ENCODE data around the gene SWAP70.
"Not testable (repeated sequence)": the region's sequence is repeated elsewhere in the genome, so short reads cannot be mapped to it uniquely, and the experiment has no call there.

SWAP70 gene

DNA sequence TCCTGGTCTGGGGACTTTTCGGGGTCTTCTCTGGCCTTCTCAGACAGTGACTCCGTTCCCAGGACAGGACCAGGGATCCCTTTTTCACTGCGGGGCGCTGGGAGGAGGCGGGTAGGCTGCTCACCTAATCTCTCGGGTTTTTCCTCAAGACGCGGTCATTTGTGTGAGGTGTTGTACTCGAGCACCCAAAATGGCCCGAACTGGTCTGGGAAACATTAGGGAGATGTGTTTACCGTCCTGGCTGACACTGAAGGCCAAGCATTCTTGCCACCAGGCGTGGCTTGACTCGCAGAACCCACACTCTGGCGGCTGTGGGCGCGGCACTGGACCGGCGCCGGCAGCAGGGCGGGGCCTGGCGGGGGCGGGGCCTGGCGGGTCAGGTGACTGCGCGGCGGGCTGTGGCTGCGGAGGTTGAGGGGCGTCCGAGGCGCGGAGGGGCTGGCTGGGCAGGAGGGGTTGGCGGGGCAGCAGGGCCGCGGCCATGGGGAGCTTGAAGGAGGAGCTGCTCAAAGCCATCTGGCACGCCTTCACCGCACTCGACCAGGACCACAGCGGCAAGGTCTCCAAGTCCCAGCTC is at the start of gene SWAP70:
Gene SWAP70, plus strand, starts transcription at position 379 of the 577 bp plus-strand sequence. Its CDS starts 103 bp downstream, at position 482.
- peak; percentile 79 for DNase-seq

DNA sequence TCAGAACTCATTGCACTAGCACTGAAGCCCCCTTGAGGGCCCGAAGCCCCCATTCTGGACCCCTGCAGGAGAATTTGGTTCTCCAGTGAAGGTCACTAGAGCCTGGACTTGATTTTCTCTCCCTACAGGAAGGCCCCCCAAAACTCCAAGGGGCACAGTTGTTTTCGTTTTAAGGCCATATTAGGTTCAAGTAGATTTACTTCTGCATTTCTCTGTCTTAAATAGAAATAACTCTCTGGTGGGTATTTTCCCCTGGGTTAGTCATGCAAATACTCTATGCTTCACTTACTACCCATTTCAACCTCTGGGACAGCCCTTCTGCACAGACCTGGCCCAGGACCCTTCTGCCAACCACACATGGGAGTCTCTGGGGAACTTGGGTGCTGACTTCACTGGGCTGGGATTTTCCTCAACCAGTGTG is 48.8 kb upstream of the SWAP70 start:
- no peak for DNase-seq

DNA sequence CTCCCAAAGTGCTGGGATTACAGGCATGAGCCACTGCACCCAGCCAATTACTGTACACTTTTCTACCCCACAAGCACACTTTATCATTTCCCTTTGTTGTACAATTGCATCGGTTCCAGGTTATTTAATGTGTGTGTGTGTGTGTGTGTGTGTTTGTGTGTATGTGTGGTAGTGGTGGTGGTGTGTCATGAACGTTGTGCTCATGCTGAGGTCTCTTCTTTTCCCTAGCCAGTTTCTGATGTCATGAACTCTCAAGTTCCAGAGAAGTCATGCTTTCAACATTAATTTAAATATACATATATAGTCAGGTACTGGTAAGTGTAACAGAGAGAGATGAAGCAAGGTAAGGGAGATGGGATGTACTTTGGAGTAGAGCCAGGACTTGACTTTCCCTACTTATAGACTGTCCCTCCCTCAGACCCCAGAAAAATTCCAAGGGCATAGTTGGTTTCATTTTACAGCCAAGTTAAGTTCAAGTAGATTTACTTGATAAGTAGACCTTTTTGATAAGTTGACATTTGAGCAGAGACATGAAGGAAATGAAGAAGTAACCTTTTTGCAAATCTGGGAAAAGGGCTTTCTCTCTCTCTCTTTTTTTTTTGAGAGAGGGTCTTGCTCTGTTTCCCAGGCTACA is 47.7 kb upstream of the SWAP70 start:
- no peak for DNase-seq

DNA sequence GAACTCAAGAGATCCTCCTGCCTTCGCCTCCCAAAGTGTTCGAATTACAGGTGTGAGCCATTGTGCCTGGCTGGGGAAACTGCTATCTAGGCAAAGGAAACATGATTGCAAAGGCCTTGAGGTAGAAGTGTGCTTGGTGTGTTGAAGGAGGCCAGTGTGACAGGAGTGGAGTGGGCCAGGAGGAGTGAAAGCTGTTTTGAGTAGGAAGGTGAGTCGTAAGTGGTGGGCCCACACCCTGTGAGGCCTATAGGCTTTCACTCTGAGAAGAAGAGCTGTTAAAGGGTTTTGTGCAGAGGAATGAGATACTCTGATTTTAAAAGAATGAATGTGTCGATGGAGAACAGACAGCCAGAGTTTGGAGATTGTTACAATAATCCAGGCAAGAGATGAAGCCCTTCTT is 47.0 kb upstream of the SWAP70 start:
- DNase-seq = no peak

DNA sequence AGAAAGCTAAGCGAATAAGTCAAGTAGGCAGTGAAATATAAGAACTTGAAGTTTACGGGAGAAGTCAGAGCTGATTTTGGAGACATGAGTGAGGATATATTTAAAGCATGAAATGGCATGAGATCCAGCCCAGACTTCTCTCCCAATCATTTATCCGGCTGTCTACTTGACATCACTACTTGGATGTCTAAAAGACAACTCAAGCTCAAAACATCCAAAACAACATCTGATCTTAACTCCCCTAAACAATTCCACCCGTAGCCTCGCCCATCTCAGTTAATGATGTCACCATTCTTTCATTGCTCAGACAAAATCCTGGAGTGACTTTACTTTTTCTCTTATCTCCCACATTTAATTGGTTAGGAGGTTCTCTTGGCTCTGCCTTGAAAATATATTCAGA is 45.9 kb upstream of the SWAP70 start:
- DNase-seq = no peak

DNA sequence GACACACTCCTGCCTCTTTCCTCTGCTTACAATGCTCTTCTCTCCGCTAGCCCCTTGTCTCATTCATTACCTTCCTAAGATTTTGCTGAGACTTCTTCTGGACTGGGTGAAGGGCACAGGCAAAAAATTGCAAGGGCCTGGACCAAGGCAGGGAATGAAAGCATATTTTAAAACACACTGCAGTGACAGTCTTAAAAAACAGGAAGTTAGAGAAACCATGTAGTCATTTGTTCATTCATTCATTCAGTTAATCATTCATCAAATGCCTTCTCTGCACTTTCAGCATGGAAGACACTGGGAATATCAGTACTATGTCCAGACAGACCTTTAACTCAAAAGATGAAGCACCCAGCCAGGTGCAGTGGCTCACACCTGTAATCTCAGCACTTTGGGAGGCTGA is 44.9 kb upstream of the SWAP70 start:
- DNase-seq = no peak

DNA sequence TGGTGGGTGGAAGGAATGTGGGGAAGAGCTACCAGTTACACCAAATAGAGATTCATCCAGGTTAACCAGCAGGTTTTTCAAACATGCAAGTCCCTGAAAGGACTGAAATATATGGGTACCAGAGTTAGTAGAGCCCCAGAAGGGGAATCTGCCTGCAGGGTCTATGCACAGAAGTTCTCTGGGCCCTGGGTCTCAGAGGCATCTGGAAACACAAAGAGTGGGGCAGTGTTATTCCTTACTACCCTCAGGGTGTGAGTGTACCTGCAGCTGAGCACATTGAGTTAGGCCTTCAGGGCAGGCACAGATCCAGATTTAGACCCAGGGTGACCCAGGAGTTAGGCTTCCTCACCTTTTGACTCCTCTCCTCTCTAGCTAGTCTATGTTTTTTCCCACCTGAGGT is 43.9 kb upstream of the SWAP70 start:
- no peak for DNase-seq

DNA sequence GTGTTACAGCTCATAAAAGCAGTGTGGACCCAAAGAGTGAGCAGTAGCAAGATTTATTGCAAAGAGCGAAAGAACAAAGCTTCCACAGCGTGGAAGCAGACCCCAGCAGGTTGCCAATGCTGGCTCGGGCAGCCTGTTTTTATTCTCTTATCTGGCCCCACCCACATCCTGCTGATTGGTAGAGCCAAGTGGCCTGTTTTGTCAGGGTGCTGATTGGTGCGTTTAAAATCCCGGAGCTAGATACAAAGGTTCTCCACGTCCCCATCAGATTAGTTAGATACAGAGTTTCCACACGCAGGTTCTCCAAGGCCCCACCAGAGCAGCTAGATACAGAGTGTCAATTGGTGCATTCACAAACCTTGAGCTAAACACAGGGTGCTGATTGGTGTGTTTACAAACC is 41.5 kb upstream of the SWAP70 start:
- not testable (repeated sequence) for DNase-seq

DNA sequence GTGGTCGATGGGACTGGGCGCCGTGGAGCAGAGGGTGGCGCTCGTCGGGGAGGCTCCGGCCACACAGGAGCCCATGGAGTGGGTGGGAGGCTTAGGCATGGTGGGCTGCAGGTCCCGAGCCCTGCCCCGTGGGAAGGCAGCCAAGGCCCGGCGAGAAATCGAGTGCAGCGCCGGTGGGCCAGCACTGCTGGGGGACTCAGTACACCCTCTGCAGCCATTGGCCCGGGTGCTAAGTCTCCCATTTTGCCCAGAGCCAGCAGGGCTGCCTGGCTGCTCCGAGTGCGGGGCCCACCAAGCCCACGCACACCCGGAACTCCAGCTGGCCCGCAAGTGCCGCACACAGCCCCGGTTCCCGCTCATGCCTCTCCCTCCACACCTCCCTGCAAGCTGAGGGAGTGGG is 40.8 kb upstream of the SWAP70 start:
- not testable (repeated sequence) for DNase-seq

DNA sequence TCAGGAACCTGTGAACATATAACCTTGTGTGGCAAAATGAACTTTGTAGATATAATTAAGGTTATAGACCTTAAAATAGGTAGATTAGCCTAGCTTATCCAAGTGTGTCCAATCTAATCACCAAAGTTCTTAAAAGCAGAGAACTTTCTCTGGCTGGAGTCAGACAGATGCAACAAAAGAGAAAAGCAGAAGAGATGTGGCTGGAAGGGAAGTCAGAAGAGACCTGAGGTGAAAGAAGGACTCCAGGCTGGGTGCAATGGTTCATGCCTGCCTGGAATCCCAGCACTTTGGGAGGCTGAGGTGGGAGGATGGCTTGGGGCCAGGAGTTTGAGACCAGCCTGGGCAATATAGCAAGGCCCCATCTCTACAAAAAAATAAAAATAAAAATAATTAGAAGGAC is 39.4 kb upstream of the SWAP70 start:
- no peak for DNase-seq

DNA sequence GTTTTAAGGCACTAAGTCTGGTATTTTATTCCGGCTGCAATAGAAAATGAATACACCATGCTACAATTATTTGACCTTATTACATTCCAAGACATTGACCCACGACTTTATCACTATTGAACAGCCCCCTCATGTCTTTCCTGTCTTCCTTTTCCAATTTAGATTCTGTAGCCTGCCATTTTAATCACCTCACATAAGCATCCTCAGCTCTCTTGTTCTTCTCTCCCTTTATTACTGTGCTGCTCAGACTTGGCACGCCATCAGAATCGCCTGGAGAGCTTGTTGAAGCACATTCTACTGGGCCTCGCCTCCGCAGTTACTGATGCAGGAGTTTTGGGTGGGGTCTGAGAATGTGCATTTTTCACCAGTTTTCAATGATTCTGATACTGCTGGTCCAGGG is 38.7 kb upstream of the SWAP70 start:
- no peak for DNase-seq

DNA sequence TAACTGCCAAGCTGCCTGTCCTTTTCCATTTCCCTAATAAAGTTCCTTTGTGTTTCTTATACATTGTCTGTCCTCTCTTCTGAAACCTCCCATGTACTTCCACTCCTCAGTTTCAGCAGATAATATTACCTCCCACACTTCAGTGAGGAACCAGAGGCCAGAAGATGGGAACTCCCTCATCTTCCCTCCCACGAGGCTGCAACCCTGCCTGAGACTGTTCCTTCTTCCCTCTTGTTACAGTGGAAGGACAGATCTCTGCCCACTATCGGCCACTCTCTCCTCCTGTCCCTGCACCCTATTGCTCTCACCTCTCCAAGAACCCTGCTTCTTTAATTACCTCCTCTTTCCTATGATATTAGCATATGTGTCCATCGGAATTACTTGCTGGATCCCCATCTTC is 38.1 kb upstream of the SWAP70 start:
- DNase-seq = no peak

DNA sequence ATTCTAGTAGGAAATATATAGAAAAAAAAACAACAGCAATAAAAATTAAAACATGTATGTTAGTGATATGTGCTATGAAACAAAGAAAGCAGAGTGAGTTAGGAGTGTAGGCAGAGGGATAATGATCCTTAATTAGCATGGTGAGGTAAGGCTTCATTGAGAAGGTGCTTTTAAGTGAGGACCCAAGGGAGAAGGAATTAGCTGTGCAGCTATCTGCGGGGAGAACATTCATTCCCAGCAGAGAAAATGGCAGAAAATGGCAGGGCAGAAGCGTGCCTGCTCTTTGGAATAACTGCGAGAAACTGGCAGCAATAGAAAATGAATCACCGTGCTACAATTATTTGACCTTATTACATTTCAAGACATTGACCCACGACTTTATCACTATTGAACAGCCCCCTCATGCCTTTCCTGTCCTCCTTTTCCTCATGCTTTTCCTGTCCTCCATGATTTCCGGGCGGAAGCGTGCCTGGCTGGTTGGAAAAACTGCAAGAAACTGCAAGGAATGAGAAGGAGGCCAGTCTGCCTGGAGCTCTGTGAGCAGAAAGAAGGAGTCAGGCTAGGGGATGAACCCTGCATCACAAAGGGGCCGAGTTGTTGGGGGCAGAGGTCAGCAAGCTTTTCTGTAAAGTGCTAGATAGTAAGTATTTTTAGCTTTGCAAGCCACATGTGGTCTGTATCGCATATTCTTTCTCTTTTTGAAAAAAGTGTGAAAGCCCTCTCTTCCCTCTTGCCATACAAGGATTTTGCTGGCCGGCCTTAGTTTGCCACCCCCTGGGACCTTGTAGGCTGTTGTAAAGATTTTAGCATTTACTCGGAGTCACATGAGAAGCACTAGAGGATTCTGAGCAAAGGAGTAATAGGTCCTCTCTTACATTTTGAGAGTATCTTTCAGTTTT is 37.1 kb upstream of the SWAP70 start:
- DNase-seq = no peak

DNA sequence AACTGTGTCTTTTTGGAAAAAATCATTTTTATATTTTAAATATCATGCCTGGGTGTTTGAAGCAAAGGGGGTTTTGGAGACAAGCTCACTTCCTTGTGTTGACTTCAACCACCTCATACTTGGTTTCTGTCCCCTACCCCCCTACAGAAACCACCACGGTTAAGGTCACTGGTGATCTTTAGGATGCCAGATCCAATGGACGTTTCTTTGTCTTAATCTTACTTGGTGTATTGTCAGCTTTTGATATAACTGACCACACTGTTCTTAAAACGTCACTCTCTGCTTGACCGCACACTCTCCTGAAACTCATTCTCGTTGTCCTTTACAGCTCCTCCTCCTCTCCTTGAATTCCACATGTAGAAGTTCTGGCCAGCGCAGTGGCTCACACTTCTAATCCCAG is 34.8 kb upstream of the SWAP70 start:
- DNase-seq = no peak

DNA sequence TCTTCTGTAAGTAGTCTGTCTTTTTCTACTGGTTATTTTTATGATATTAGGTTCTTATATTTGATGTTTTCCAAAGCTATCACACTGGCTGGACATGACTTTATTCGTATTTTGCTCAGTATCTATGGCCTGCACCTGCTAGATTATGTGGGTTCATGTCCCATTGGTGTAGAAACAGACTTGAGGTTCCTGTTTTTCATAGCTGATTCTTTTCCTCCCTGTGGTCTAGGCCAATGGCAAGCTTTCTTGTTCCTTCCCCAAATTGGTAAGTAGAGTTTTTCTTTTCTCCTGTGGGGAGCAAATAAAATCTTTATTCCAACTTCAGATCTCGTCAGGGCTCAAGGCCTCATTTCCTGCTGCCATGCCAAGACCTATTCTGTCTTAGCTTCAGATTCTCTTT is 30.2 kb upstream of the SWAP70 start:
- no peak for DNase-seq

DNA sequence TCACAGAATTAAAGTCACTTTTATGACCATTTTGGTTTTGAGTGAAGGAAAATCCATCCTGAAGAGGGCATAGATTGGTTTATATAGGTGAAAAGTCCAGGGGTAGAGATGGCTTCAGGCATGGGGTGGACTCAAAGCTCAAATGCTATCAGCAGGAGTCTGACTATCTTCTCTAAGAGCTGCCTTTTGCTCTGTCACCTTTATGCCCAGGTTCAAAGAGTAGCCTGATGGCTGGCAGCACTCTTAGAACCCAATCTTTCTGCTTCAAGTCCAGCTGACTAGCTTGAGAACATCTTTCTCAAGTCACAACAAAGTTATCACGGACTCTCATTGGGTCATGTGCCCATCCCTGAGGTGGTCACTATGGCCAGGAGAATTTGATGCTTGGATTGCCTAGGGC is 27.2 kb upstream of the SWAP70 start:
- DNase-seq = no peak

DNA sequence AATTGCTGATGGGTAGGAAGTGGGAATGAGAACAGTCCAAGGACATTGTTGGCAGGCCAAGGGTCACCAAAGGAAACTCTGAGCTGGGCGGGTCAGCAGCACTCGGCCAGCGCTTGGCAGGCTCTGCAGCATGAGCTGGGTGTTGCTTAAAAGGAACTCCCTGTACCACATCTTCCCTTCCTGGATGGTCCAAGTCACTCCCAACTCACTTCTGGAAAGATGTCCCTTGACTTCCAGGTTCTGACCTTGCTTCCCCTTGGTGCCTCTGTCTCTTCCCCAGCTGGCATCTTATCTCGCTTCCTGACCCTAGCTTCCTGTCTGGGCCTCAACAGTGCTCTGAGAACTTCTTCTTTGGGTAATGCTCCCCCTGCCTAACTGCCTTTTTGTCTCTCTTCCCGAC is 24.8 kb upstream of the SWAP70 start:
- DNase-seq = no peak

DNA sequence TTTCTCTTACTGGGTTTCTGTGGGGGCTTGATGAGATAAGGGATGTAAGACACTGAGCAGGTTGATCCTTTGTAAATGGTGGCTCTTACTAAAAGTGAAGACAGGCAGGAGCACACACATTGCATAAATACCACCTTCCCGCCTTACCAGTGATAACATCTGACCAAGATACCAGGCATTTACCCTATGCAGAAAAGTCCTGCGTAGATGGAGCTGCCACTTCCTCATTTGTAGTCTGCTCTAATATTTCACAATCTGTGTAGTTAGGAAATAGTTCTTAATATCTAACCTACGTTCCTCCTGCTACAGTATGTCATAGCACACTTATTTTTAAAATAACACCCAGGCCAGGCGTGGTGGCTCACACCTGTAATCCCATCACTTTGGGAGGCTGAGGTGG is 23.9 kb upstream of the SWAP70 start:
- no peak for DNase-seq

DNA sequence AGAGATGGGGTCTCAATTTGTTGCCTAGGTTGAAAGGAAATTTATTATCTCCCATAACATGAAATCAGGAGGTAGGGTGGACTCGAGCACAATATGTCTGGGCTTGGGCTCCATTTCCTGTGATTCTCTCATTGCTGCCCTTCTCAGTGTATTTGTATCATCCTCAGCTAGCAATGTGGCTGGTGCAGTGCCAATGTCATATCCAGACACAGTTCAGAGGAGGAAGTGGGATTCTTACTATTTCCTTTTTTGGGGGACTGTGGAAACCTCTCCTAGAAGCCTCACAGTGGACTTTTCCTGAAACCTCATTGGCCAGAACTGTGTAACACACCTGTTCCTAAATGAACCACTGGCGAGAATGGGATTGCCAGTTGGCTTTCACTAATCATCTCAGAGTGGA is 21.0 kb upstream of the SWAP70 start:
- no peak for DNase-seq

DNA sequence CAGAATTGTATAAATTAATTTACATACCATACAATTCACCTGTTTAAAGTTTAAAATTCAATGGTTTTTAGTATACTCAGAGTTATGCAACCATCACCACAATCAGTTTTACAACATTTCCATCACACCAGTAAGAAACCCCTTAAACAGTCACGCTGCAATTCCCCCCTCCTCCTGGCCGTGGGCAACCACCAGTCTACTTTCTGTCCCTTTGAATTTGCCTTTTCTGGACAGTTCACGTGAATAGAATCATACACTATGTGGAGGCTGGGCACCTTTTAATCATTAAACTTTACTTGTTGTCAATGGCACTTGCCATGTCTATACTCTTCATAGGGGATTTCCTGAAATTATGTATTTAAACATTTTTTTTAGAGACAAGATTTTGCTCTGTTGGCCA is 20.1 kb upstream of the SWAP70 start:
- DNase-seq = no peak

DNA sequence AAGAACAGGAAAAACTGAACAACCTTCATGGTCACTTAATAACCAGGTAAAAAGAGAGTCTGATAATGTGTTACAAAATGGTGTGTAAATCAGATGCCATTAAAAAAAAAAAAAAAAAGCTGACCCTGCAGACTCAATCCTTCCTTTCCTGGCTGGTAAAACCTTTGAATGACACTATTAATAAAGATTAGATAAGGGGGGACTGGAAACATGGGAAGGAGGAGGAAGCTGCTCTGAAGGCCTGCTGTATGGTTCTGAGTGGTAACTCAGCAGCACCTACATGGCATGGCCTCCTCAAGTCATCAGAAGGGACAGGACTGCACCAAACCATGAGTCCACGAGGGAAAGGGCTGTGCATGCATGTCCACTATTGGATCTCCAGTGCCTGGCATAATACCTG is 18.0 kb upstream of the SWAP70 start:
- no peak for DNase-seq

DNA sequence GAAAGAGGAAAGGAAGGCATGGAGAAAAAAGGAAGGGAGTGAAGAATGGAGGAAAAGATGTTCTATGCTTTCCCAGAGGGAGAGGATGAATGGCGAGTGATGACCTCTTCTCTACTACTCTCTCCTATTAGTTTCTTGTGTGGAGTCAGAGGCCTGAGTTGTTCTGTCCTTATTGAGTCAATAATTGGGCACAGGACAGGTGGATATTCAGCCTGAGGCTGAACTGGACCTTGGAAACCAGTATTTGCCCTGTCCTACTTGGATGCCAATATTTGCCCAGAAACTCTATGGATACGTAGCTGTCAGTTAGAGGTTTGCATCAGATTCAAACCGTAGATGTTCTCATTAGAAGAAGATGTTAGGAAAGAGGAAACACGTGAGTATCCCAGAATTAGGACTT is 17.6 kb upstream of the SWAP70 start:
- DNase-seq = no peak

DNA sequence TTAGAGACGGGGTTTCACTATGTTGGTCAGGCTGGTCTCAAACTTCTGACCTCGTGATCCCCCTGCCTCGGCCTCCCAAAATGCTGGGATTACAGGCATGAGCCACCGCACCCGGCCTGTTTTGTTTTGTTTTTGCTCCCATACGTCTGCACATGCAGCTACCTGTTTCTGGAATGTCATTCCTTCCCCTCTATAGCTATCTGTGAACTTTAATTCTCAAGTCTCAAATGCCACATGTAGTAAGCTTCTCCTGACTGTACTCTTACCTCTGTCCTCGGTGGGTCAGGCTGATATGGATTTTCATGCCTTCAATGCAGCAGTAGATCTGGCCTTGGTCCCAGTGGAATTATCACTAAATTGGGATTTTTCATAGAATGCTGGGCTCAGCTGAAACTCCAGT is 12.4 kb upstream of the SWAP70 start:
- DNase-seq = no peak
